GM13976 (cell line): Measurements from ENCODE around the gene ZNF419.
"Not testable (repeated sequence)": the region's sequence is repeated elsewhere in the genome, so short reads cannot be mapped to it uniquely, and the experiment has no call there.

Source experiments
- DNase-seq: peaks from one replicate; pipeline ENCODE4 v3.0.0; 2012; ENCODE audit warnings: low spot score
- in situ Hi-C: fragments of 300-500 bp; cut with MboI; formaldehyde crosslinking; loops from one replicate; pipeline ENCODE4 v1.12.0; 2022; ENCODE audit warnings: low sequenced_read_pairs, mixed read lengths, inconsistent platforms; ENCODE audit not compliant: unreplicated experiment
- TF ChIP-seq, protein P1 (sequence below): IDR thresholded peaks from 2 replicates; pipeline ENCODE4 v1.5.1; 2012; ENCODE audit warnings: borderline replicate concordance, mild to moderate bottlenecking; ENCODE audit not compliant: insufficient read depth; ENCODE audit errors: extremely low read depth, missing control alignments, control extremely low read depth

ZNF419 gene

DNA sequence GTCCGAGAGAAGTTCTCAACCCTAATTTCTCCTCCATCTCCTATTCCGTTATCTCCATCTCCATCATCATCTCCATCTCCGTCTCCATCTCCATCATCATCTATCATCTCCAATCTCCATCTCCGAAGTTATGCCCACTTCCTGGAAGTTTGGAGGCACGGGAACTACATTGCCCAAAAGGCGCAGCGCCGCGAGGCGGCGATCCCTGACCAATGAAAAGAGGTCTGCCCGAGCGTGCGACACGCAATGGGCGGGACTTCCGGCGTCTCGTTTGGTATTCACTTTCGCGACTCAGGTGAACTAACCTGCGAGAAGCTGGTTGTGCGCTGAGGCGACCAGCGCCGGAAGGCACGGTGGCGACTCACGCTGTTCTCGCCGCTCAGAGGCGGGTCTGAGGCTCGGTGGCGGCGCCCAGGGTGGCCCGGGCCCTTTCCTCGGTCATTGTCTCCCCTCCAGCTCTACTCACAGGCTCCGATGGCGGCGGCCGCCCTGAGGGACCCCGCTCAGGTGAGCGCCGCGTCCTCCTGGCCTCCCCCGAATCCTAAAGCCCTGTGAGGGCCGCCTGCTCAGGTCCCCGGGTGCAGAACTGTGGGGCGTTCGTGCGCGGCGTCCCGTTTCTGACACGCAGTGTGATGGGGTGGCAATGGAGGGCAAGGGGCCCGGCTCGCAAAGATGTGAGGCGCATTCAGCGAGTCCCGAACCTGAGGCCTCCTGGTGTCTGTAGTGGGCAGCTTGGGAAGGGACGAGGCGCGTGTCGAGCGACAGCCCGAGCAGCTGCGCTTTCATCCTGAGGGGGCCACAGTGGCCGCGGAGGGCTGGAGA, at the start of gene ZNF419:
TSS of gene ZNF419 (plus strand) at position 274 of the 822 bp plus-strand sequence. CDS start at position 475, 201 bp downstream.
- peak; percentile 92 for DNase-seq
- in situ Hi-C loops = not testable (repeated sequence)

DNA sequence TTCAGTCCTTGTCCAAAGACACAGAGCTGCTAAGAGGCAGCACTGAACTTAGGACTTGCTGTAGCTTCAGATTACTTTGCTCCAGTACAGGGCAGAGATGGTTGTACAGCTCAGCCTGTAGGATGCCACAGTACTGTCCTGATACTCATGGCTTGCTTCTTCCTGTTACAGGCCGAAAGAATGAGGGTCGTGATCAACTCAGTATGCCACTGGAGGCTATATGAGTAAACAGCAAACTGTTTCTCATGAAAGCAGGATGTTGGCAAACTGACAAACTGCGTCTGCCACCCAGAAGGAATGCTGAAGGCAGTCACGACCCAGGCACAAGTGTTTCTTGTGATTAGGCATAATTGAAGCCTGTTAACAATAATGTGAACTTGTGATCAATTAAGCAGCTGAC, 49.6 kb upstream of the ZNF419 start:
- in situ Hi-C loops = no loop called here
- no peak for DNase-seq
- TF ChIP-seq, protein P1, sequence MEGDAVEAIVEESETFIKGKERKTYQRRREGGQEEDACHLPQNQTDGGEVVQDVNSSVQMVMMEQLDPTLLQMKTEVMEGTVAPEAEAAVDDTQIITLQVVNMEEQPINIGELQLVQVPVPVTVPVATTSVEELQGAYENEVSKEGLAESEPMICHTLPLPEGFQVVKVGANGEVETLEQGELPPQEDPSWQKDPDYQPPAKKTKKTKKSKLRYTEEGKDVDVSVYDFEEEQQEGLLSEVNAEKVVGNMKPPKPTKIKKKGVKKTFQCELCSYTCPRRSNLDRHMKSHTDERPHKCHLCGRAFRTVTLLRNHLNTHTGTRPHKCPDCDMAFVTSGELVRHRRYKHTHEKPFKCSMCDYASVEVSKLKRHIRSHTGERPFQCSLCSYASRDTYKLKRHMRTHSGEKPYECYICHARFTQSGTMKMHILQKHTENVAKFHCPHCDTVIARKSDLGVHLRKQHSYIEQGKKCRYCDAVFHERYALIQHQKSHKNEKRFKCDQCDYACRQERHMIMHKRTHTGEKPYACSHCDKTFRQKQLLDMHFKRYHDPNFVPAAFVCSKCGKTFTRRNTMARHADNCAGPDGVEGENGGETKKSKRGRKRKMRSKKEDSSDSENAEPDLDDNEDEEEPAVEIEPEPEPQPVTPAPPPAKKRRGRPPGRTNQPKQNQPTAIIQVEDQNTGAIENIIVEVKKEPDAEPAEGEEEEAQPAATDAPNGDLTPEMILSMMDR = no peak

DNA sequence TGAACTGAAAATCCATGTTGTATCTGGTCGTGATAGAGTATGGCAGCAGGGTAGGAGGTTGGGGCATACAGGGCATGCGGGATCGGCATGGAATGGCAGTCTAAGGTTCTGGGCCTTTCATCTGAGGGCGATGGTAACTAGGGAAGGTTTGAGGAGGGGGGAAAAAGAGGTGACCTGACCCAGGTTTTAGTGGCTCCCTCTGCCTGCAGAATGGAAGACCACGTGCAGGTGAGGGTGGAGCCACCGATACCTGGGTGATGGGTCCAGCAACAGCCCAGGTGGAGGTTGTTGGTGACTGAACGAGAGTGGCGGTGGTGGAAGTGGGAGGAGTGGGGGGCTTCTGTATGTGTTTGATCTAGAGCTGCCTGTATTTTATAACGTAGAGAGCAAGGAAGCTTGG, 48.6 kb upstream of the ZNF419 start:
- DNase-seq = no peak

DNA sequence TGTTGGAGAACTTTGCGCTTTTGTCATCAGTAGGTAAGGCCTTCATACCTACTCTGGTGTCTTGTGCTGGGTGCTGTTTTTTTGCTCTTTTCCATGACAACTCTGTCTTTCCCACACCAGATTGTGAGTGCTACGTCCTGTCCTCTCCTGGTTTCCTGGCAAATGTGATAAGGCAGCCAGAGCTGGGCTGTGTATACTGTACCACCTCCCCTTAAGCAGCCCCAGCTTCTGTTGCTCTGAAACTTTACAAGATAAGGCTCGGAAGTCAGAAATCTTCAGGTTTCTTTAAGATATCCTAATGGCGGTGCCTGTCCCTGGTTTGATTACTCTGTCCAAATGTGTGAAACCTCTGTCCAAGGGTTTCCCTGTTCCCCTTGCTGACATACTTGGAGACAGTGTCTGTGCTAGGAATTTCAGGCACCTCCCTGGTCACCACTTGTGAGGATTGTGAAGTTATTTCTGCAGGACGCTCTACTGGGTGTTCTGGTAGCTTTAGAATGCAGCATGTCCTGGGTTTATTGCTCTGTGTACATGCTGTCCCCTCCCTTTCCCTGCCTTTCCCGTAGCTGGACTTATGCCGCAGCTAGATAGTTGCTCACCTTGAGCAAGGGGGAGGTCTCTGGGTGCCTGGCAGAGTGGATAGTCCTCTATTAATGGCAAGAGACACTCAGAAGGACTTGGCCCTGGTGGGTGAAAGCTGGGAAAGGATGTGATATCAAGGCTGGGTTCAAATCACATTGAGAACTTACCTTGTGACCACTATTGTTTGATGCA, 45.4 kb upstream of the ZNF419 start:
- in situ Hi-C loops = no loop called here
- no peak for DNase-seq
- TF ChIP-seq, protein P1 = no peak

More for the DNA sequence above, 48.6 kb upstream of the ZNF419 start:
- in situ Hi-C loops = no loop called here
- TF ChIP-seq, protein P1 = no peak

DNA sequence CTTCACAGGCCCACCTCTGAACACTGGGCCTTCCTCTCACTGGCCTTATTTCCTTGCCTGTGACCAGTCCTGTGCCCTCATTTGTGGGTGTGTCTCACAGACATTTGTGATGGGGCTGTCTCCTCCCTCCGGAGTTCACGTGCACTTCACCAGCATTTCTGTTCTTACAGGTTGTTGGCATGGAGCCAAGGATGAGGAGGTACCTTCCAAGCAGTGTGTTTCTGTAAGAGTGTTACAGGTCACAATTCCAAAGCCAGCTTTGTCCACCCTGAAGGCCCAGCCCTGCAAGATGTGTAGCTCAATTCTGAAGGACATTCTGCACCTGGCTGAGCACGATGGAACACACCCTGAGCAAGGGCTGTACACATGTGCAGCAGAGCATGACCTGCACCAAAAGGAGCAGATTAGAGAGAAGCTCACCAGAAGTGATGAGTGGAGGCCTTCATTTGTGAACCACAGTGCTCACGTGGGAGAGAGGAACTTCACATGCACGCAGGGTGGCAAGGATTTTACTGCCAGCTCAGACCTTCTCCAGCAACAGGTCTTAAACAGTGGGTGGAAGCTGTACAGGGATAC, 44.3 kb upstream of the ZNF419 start:
- in situ Hi-C loops = no loop called here
- DNase-seq = no peak
- TF ChIP-seq, protein P1 = no peak

DNA sequence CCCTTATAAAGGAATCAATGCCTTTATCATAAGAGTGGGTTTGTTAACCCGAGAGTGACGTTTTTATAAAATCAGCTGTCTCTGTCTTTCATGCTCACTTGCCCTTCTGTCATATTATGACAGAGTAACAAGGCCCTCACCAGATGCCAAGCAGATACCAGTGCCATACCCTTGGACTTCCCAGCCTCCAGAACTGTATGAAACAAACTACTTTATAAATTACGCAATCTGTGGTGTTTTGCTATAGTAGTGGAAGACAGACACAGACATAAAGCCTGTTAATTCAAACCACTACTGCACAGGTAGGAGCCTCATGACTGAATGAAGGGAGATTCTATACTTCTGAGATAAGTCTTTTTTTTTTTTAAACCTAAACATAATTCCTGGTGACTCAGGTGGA, 35.2 kb upstream of the ZNF419 start:
- TF ChIP-seq, protein P1 = no peak
- in situ Hi-C loops = no loop called here
- DNase-seq = no peak
